Measurements from ENCODE around the gene CCDC92.

CCDC92 gene

DNA sequence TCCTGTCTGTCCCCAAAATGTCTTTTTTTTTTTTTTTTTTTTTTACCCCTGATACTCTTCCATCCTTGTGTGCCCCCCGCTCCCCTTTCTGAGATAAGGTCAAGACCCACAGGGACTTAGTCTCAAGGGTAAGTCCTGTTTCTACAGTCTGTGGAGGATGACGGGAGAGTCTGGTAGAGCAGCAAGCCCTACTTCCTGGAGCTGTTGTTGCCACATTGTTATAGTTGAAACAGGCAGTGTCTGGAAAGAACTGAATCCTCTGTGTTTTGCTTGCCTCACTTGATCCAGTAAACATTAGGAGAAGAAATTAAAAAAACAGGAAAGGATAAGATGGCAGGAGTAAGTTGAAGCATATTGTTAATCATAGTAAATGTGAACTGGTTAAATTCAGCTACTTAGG lies 45.9 kb upstream of the CCDC92 start:
- no peak overlapping the region for H3K4me3 Mint-ChIP-seq
- TF ChIP-seq, protein P1, sequence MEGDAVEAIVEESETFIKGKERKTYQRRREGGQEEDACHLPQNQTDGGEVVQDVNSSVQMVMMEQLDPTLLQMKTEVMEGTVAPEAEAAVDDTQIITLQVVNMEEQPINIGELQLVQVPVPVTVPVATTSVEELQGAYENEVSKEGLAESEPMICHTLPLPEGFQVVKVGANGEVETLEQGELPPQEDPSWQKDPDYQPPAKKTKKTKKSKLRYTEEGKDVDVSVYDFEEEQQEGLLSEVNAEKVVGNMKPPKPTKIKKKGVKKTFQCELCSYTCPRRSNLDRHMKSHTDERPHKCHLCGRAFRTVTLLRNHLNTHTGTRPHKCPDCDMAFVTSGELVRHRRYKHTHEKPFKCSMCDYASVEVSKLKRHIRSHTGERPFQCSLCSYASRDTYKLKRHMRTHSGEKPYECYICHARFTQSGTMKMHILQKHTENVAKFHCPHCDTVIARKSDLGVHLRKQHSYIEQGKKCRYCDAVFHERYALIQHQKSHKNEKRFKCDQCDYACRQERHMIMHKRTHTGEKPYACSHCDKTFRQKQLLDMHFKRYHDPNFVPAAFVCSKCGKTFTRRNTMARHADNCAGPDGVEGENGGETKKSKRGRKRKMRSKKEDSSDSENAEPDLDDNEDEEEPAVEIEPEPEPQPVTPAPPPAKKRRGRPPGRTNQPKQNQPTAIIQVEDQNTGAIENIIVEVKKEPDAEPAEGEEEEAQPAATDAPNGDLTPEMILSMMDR (IDR thresholded peaks at IDR 0.05; ENCODE audit: unreplicated experiment in 3 of 3) = no peak
- no peaks in the 10 kb centered on the region for H3K27me3 Mint-ChIP-seq (ENCODE audit: low read depth)
- H3K27ac Mint-ChIP-seq = peak overlapping the region in 1 of 3 experiments; percentile 6
- peaks cover 41% of the 10 kb centered on the region for H3K4me1 Mint-ChIP-seq
- H3K36me3 Mint-ChIP-seq (ENCODE audit: low read depth) = peaks cover 18% of the 10 kb centered on the region
- no peaks in the 10 kb centered on the region for H3K9me3 Mint-ChIP-seq

DNA sequence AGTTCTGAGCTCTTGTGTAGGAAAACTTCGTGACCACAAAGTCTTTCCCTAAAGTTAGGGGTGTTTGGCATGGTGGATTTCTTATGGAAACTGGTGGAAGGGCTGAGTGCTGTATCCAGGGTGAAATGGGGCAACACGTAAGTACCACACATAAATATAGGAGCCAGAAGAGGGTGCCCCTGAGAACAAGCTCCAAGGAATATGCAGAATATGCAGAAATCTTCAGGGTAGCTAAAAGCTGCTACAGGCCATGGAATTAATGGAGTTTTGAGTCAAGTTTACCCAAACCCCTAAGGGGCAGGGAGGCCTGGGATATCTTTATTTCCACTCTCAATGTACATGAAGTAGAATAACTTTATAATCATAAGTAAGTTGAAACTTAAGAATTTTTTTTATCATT lies 44.4 kb upstream of the CCDC92 start:
- no peak overlapping the region for H3K27ac Mint-ChIP-seq
- H3K36me3 Mint-ChIP-seq (ENCODE audit: low read depth) = peaks cover 32% of the 10 kb centered on the region
- H3K27me3 Mint-ChIP-seq (ENCODE audit: low read depth) = no peaks in the 10 kb centered on the region
- no peak overlapping the region for H3K4me3 Mint-ChIP-seq
- H3K9me3 Mint-ChIP-seq = no peaks in the 10 kb centered on the region
- TF ChIP-seq, protein P1 (IDR thresholded peaks at IDR 0.05; ENCODE audit: unreplicated experiment in 3 of 3) = no peak
- peaks cover 41% of the 10 kb centered on the region for H3K4me1 Mint-ChIP-seq

DNA sequence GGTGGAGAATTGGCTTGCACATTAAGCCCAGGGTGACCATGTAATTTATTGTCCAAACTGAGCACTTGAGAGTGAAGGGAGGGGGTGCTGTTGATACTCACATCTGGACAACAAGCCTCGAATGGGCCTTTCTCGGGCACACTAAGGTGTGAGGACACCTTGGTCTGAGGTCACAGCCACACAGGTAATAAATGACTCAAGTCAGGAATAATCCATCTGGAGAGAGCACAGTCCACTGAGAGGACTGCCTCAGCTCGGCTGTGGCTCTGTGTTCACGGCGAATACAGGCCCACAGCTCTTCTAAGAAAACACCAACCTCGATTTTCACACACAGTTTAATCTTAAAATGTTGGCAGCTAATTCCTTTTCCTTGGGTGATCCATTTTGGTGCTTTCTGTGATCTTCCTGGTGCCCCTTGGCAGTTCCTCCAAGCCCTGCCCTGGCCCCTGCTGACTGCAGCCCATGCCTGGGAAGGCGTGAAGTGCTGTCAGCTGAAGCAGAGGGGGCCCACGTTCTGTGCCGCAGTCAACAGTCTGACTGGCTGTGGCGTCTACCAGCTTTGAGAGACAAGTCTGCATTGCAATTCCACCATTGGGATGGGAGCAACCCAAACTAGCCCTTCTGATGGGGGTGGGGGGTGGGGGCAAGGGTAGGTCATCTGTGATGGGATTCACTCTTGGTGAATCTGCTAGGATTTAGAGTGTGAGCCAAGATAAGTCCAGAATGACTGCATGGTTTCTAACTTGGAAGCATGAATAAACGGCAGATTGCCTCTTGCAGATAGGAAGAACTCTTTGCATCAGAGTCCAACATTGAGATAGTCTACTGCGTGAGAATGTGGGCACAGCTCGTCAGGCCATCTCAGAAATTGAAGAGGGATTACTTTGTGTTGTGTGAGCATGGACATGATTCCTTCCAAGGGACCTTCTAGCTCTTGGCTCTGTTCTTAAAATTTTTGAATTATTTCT lies 43.1 kb upstream of the CCDC92 start:
- Mint-ChIP-seq H3K27ac (peak overlapping the region in 1 of 3 experiments; percentile 25), H3K4me1 (peaks cover 36% of the 10 kb centered on the region), H3K4me3 (no peak overlapping the region), H3K9me3 (no peaks in the 10 kb centered on the region), H3K27me3 (ENCODE audit: low read depth) (no peaks in the 10 kb centered on the region), H3K36me3 (ENCODE audit: low read depth) (peaks cover 42% of the 10 kb centered on the region)
- TF ChIP-seq, protein P1 (IDR thresholded peaks at IDR 0.05; ENCODE audit: unreplicated experiment in 3 of 3) = no peak

DNA sequence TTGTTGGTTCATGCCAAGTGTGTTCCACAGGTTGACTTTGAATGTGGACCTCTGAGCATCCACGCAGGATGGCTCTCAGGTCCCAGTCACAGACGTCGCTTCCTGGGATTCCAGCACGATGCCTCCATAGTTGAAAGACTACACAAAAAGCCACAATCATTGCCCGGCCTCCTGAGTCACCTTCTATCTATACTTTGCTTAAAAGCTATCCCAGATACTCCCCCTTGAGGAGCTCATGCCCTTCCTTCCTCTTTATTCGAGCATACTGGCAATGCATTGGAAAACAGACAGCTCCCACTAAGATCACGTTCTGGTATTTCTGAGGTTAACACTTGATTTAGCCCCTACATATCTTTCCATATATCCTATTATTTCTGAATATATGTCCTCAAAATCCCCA lies 40.4 kb upstream of the CCDC92 start:
- peaks cover 23% of the 10 kb centered on the region for H3K4me1 Mint-ChIP-seq
- no peak overlapping the region for H3K4me3 Mint-ChIP-seq
- H3K36me3 Mint-ChIP-seq (ENCODE audit: low read depth) = peaks cover 51% of the 10 kb centered on the region
- no peak overlapping the region for H3K27ac Mint-ChIP-seq
- no peaks in the 10 kb centered on the region for H3K27me3 Mint-ChIP-seq (ENCODE audit: low read depth)
- no peaks in the 10 kb centered on the region for H3K9me3 Mint-ChIP-seq
- TF ChIP-seq, protein P1 (IDR thresholded peaks at IDR 0.05; ENCODE audit: unreplicated experiment in 3 of 3) = no peak

DNA sequence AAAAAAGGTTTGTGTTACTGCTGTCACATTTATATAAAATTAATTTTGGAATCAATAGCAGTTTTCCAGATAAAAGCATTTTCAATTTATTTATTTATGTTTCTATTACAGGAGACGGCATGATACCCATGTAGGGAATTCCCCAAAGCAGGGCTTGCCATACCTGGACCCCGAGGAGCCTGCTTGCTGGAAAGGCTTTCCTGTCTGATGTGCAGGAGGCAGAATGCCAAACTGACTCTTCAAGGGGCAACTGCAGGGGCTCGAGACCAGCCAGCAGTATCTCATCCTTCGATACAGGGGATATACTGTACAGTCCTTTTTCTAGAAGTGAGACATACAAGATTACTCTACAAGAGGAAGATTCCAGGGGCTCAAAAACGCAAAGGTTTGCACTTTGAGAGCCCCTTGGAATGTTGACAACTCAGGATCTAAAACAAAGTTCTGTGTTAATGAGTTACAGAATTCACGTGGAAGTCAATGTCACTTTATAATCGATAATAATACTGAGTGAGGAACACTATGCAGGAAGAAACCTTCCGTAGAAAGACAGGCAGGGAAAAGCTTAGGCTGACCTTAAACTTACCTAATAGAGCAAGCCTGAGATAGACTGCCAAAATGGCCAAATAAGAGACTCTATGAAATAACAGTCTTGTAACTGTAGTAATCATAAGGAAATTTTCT lies 38.9 kb upstream of the CCDC92 start:
- Mint-ChIP-seq H3K27me3 (ENCODE audit: low read depth) (no peaks in the 10 kb centered on the region), H3K9me3 (no peaks in the 10 kb centered on the region), H3K4me3 (no peak overlapping the region), H3K27ac (no peak overlapping the region), H3K4me1 (peaks cover 26% of the 10 kb centered on the region), H3K36me3 (ENCODE audit: low read depth) (peaks cover 55% of the 10 kb centered on the region)
- TF ChIP-seq, protein P1 (IDR thresholded peaks at IDR 0.05; ENCODE audit: unreplicated experiment in 3 of 3) = no peak
